HL-60 (cell line): Measurements from ENCODE around the gene IZUMO1.

Experiments used
- CTCF ChIP-seq: IDR thresholded peaks from one replicate; pipeline ENCODE4 v1.5.1; 2011; ENCODE audit warnings: low read length, control low read depth, inconsistent platforms; ENCODE audit not compliant: insufficient read depth
- GABPA ChIP-seq: IDR thresholded peaks from 2 replicates; pipeline ENCODE4 v1.6.1; 2012; ENCODE audit warnings: low read depth
- POLR2AphosphoS5 ChIP-seq: IDR thresholded peaks from 2 replicates; pipeline ENCODE4 v1.6.1; 2012; ENCODE audit warnings: low read depth
- REST ChIP-seq: IDR thresholded peaks from 2 replicates; pipeline ENCODE4 v1.6.1; 2012; ENCODE audit warnings: low read depth; ENCODE audit not compliant: insufficient replicate concordance
- SPI1 ChIP-seq: IDR thresholded peaks from 2 replicates; pipeline ENCODE4 v1.6.1; 2012; ENCODE audit warnings: low read depth, mild to moderate bottlenecking, borderline replicate concordance

- TF ChIP-seq GABPA (no peak), CTCF (no peak), POLR2AphosphoS5 (no peak), REST (no peak), SPI1 (no peak)
These were observed 30.4 kb upstream of the IZUMO1 start for GRCh38 chr19:48777139-48777538.
